Stomach (tissue), 4 donors: ENCODE measurements around the gene LHFPL5.

Source experiments
- CTCF ChIP-seq, 7 experiments: fragments of 450-650 bp in 4 of 7; fragments of 200-600 bp in 3 of 7; sonication (generic) in 3 of 7; IDR thresholded peaks; one replicate each; pipeline ENCODE4 v1.5.1; 2016 to 2019; ENCODE audit warnings: antibody characterized with exemption in 7 of 7, control low read depth in 2 of 7, mild to moderate bottlenecking in 1 of 7
- POLR2A ChIP-seq, 4 donors: fragments of 450-650 bp; IDR thresholded peaks; one replicate each; pipeline ENCODE4 v1.6.1; 2016; ENCODE audit warnings: antibody characterized with exemption in 4 of 4, control low read depth in 2 of 4, mild to moderate bottlenecking in 1 of 4, moderate library complexity in 1 of 4
- POLR2AphosphoS5 ChIP-seq, 3 donors: sonication (generic); formaldehyde crosslinking; IDR thresholded peaks; one replicate each; pipeline ENCODE4 v1.6.1; 2016; ENCODE audit warnings: antibody characterized with exemption in 3 of 3

GRCh38 chr6:35857853-35858252 is 52.7 kb downstream of the LHFPL5 start:
- TF ChIP-seq CTCF (IDR thresholded peaks at IDR 0.05) (no peak), POLR2A (IDR thresholded peaks at IDR 0.05) (no peak), POLR2AphosphoS5 (IDR thresholded peaks at IDR 0.05) (no peak)
